HG02938 (cell line): ENCODE results near the gene GJB3.
"Not testable (repeated sequence)": the region's sequence is repeated elsewhere in the genome, so short reads cannot be mapped to it uniquely, and the experiment has no call there.

Source experiments
- ATAC-seq: cut with Tn5 transposase; IDR thresholded peaks from one replicate; pipeline ENCODE4 v1.9.1; 2021; ENCODE audit warnings: mild to moderate bottlenecking, moderate library complexity; ENCODE audit not compliant: unreplicated experiment

GJB3 gene

DNA sequence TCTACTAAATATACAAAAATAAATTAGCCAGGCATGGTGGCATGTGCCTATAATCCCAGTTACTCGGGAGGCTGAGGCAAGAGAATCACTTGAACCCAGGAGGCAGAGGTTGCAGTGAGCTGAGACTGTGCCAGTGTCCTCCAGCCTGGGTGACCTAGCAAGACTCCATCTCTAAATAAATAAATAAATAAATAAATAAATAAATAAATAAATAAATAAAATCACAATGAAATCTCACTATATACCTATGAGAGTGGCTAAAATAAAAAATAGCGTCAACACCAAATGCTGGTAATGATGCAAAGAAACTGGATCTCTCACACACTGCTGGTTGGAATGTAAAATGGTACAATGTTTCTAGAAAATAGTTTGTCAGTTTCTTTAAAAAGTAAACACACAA, 37.8 kb downstream of the GJB3 start:
- not testable (repeated sequence) for ATAC-seq

DNA sequence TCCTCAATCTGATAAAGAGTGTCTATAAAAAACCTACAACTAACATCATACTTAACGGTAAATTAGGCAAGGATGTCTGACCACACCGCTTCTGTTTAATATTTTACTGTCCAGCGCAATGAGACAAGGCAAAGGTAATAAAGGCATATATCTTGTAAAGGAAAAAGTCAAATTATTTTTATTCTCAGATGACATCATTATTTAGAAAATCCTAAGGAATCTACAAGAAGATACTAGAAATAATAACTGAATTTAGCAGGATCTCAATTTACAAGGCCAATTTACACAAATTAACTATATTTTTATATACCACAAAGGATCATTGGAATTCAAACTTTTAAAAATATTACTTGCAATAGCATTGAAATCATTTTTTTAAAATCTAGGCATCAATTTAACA, 41.2 kb downstream of the GJB3 start:
- ATAC-seq: no peak

DNA sequence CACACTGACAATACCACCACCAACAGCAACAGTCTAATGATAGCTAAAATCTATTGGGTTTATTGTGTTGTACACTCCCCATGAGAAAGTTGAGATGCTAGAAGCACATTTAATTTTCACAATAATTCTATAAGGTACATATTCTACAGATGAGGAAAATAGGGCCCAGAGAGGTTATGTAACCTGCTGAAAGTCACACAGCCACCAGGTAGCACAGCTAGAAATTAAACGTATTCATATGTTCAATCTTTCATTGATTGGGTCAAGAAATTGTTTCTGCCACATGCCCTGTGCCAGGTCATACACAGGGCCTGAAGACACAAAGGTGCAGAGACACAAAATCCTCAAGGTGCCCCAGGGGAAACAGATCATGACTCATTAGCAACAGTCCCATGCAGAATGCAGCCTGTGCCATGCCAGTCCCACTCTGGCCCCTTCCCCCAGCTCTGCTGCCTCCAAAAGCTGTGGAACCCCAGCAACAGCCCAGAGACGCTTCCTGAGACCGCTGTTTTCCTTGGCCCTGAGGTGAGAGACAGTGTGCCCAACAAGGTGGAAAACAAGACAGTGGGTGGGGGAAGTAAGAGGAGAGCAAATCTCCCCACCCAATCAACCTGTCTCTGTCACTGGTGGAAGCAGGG, 43.9 kb downstream of the GJB3 start:
- ATAC-seq: no peak

DNA sequence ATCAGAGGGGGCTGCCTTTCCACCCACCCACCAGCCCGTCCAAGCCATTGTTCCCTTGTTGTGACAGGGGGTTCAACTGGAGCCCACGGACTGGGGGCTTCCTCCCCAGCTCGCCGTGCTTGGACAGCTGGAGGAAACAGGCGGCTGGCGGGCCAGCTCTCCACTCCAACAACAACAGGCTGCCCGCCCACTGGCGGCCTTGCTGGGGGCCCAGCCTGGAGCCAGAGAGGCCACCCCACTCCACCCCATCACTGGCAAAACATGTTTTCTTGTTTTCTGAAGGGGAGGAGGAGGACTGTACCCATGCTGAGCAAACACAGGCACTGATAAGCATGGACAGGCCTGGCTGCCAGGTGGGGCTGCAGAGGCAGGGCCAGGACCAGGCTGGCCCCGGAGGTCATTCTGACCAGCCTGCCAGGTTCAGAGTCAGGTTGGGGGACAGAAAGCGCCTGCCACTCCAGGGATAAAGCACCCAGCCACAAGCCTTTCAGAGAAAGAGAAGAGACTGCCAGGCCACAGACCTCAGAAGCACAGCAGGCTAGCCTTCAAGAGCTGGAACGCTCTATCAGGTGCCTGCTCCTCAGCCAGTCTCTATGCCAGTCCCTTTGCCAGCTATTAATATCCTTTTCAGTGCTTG, 44.6 kb downstream of the GJB3 start:
- ATAC-seq: no peak

DNA sequence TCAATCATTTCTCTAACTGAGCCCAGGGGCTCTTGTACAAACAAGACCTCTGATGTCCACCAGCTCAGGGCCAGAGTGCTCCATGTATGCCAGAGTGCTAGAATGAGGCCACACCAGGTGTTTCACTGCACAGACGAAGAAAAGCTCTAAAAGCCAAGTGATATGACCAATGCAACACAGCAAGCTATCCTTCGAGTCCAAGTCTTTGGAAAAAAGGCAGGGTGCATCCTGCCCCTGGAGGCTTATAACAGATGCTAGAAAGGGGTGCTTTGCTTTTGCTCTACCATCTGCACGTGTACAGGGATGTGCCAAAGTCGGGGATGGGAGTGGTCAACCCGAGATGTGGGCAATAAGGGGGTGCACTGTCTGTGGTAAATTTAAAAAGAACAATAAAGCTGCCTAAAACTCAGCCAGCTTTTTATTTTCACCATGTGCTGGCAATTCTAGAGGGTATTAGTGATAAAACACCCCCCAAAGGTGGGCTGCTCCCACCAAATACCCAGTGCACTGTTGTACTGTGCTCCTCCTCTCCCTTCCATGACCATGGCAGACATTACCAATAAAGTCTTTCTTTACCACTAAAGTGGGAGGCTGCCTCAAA, 46.4 kb downstream of the GJB3 start:
- ATAC-seq: no peak

DNA sequence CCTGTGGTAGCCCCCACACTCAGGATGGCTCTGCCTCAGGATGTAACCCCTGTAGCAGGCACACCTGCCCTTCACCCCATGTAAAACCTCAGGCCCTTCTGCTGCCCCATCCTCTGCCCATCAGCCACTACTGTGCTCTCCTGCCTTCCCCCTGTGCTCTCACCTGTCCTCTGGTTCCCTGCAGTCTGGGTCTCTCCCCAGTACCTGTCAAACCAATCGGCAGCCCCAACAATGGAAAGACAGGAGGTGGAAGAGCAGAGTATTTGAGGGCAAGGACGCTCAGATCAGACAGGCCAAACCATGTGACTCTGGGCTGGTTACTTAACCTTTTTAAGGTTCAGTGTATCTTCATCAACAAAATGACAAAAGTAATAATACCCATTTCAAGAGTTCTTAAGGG, 47.6 kb downstream of the GJB3 start:
- no peak for ATAC-seq

DNA sequence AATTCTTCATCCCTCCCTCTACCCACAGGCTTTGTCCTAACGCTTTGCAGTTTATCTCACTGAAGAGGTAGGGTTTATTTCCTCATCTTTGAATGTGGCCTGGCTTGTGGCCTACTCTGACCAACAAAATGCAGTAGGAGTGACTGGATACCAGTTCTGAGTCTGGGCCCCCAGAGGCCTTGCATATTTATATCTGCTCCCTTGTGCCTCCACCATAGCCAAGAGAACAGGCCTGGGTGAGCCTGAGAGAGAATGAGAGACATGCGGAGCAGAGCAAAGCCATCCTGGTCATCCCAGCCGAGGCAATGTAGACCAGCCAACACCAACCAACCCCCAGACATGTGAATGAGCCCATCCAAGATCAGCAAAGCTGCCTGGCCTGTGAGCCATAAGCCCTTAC, 48.2 kb downstream of the GJB3 start:
- ATAC-seq: no peak

DNA sequence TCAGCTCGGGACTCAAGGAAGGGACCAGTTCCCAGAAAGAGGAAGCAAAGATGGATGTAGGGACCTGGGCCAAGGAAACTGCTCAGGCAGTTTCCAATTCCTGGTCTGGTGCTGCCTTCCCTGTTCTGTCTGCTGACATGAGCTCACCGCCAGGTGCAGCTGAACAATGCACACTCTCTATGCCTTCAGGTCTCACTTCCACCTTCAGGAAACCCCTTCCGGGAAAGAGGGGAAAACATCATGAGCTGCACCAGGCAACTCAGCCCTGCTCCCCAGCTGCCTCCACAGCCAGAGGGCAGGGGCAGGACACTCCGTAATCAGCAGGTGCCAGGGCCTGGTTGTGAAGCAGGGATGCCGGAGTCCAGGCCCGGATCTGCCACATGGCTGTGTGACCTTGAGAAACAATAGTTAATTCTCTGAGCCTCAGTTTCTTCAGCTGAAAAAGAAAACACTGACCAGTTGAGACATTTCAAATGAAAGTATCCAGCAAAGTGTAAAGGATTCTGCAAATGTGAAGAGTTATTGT, 50.8 kb downstream of the GJB3 start:
- ATAC-seq: no peak

DNA sequence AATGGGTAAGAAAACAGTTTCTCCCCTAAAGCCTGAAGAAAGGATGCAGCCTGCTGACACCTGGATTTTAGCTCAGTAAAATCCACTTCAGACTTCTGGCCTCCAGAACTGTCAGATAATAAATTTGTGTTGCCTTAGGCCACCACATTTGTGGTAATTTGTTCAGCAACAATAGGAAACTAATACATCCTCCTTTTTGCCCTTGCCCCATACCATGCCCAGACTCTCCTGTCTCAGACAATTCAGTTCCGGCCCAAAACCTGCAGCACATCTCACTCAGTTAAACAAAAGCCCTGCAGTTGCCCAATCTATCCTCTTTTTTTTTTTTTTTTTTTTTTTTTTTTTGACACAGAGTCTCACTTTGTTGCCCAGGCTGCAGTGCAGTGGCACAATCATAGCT, 52.7 kb downstream of the GJB3 start:
- ATAC-seq: no peak
